GM19452 (cell line): ENCODE results near the gene VSNL1.

Source experiments
- ATAC-seq: cut with Tn5 transposase; IDR thresholded peaks from one replicate; pipeline ENCODE4 v1.9.1; 2021; ENCODE audit not compliant: unreplicated experiment

Gene VSNL1

DNA sequence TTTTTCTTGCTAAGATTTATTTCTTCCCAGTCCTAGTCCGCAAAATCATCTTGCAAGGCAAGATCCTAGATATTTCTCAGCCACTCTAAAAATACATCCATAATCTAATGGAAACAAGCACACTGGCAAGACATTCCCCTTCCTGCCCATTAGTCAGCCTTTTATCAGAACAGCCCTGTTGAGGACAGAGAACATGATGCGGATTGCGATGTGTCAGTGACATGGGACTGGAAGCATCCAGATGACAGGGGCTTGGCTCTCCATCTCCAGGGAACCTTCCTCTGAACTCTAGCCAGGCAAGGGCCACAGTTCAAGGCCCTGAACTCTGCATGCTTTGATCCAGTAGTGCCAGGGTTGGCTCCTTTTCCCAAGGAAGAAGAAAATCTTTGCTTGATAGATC lies 70.0 kb downstream of the VSNL1 start:
- no peak for ATAC-seq

DNA sequence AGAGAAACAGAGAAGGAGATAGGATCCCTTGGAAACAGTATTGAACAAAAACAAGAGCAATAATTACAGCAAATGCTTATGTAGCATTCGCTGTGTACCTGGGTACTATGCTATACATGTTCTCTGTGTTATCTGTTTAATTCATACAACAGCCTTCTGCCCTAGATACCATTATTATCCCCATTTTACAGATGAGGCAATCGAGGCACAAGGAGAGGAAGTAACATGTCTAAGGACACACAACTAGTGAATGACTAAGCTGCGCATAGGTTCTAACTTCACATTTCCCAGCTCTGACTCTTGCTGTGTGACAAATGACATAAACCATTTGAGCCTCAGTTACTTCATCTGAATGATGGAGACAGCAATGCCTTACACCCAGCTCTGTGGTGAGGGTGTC lies 70.5 kb downstream of the VSNL1 start:
- no peak for ATAC-seq

GRCh38 chr2:17614174-17614930 lies 73.9 kb downstream of the VSNL1 start:
- no peak for ATAC-seq

GRCh38 chr2:17615147-17615546 lies 74.7 kb downstream of the VSNL1 start:
- ATAC-seq, result no peak

DNA sequence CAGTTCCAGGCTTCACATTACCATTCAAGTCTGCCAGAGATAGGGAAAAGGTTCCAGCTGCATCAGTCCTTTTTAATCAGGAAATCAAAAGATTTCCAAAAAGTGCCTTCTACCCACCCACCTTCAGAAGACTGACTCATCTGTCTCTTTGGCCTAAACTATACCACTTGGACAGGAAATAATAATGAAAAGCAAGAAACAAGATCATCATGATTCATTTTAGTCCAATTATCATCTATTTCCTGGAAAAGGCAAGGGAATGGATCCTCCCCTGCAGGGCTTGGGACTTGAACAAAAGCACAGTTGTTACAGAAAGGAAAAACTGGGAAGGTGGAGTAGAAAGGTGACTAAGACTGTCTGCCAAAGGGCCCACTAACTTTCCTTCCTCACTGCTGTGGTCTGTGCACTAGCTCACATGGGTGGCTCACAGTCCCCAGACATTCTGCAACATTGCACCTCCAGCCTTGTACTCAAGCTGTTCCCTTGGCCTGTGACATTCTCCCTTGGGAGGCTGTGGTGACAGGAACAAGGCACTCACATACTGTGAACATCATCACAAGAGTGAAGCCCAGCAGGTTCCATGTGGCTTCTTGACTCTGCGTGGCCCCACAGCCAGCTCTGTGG lies 75.3 kb downstream of the VSNL1 start:
- ATAC-seq, result no peak

- ATAC-seq, result no peak
Measured at GRCh38 chr2:17616405-17616804, 75.9 kb downstream of the VSNL1 start.

DNA sequence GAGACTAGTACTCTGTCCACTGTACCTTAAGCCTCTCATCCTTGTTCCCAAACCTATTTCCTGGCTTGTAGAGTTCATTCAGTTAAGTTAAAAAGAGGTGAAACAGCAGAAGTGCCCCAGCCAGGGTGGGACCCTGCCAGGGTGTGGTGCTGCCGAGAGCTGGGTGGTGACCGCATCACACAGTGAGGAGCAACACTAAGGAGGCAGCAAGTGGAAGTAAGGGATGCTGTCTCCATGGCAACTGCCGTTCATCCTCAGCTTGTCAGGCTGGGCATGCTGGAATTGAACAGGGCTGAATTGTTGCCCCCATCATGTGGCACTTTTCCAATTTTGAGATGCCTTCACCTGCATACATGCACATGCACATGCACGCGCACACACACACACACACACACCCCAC lies 77.0 kb downstream of the VSNL1 start:
- no peak for ATAC-seq

GRCh38 chr2:17617955-17618354 lies 77.5 kb downstream of the VSNL1 start:
- no peak for ATAC-seq

DNA sequence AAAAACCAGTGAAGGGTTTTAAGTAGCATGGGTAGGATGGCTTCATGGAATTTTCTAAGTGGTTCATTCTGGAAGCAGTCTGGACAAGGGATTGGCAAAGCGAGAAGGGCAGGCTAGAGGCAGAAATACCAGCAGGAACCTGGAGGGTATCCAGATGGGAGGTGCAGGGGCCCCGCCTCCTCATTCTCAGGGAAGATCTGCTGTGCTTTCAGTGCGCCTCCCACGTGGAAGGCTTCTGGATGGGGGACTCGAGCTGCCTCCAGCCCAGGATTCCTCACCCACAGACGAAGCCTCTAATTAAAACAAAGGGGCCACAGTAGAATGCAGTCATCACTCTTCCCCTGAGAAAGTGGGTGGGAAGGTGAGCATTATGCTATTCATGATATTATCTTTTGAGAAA lies 79.8 kb downstream of the VSNL1 start:
- no peak for ATAC-seq

- ATAC-seq, result no peak
Measured at GRCh38 chr2:17620841-17621240, 80.3 kb downstream of the VSNL1 start.

DNA sequence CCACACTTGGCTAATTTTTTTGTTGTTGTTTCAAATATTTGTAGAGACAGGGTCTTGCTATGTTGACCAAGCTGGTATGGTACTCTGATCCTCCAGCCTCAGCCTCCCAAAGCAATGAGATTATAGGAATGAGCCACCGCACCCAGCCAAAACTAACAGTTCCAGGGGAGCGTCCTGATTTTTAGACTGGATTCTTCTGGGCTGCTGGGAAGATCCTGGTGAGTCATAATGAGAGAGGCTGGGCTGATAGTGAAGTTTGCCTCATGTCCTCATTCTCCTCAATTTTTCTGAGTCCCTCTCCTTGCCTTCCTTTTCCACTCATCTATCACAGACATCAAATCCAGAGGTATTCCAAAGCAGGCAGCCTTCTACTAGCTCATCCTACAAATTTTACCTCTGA lies 81.3 kb downstream of the VSNL1 start:
- ATAC-seq, result no peak

- ATAC-seq, result no peak
Measured at GRCh38 chr2:17625446-17625845, 85.0 kb downstream of the VSNL1 start.

DNA sequence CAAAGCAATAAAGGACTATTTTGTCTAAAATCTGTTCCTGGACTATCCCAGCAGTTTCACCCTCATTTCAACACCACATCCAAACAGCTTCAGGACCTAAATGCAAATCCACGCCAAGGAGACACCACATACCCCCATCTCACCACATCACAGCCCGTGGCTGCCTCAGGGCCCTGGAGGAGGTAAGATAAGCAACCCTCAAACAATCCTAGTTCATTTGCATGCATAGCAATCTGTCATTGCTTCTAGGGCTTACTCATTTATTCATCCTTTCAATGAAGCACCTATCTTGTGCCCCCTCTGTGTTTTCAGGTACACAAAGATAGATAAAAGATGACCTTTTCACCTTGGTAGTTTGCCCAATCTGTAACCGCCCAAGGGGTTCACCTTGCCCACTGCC lies 86.5 kb downstream of the VSNL1 start:
- no peak for ATAC-seq

GRCh38 chr2:17627434-17627833 lies 86.9 kb downstream of the VSNL1 start:
- ATAC-seq, result no peak

- ATAC-seq, result peak; percentile 56
Measured at GRCh38 chr2:17628349-17629261, 88.1 kb downstream of the VSNL1 start.

DNA sequence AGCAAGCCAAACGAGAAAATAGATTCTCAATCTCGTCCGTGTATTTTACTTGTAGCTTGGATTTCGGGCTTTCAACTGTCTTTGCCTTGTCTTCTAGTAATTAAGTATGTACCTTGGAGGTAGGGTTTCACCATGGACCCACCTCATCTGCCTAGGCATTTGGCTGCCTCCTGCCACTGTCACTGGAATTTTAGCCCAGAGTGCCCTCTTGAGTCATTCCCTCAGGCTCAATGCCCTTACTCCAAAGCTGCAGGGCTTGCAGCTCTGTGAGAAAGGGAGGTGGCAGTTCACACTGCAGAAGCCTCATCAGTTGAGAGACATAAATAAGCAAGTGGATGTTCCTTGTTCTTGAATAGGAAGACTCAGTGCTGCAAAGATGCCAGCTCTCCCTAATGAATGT lies 89.6 kb downstream of the VSNL1 start:
- no peak for ATAC-seq

GRCh38 chr2:17634997-17635396 lies 94.5 kb downstream of the VSNL1 start:
- no peak for ATAC-seq

DNA sequence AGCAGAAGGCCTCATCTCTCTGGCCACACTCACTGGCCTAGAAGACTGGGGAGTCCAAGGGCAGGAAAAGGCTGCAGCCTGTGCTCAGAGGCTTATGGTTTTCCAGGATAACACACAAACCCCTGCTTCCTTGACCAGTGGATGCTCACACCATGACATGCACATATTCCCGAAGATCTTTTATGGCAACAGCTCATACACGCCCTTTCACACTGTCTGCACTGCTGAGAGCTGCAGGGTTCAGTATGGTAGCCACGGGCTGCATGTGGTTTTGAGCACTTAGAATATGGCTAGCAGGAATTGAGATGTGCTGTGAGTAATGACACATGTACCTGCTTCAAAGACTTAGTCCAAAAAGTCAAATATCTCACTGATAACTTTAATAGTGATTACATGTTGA lies 95.8 kb downstream of the VSNL1 start:
- ATAC-seq, result no peak

DNA sequence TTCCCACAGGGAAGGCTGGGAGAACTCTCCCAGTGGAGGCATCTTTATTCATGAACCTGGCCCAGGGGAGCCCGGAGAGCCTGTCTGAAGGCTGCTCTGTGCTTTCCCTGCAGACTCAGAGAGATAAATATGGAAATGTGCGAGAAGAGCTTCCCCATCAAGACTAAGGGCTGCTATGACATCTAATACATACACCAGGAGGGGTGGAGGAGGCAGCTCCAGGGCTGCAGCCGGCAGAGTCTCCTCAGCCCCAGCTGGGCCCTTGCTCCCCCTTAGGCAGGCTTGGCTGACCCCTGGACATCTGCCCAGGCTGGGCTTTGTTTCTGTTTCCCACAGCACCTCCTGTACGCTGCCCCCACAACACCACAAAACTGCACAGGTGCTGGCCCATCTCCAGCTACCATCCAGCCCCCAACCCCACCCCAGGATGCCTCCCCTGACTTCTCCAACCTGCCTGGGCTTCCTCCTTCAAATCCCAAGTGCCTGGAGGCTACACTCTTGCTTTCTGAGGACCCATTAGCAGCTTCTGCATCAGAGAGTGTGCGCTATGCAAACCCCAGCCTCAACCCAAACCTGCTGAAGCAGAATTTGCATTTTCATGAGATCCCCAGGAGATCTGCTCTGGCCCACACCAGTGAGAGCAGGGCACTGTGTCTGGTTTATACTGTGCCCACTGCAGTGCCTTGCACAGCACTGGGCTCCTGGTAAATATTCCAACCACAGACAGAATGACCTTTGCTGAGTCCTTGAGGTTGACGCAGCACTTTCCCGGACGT lies 96.8 kb downstream of the VSNL1 start:
- ATAC-seq, result no peak

DNA sequence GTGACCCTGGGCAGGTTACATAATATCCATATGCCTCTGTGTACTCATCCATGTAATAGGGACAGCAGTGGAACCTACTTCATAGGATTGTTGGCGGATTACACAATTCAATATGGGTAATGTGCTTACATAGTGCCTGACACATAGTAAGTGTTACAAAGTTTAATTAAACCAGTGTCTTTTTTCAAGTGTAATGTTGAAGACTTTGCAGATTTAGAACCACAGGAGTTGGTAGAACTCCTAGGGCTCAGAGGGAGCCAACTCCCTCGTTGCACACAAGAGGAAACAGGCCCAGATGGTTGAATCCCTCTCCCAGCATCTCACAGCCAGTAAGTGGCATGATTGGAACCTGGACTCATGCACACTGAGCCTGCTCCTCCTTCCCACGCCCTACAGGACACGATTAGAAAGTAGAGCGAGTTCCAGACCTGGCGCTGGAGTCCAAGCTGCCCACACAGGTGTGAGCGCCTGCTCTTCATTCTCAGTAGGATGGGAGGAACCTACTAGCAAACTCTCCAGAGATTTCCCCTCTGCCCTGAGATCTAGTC lies 97.8 kb downstream of the VSNL1 start:
- no peak for ATAC-seq

DNA sequence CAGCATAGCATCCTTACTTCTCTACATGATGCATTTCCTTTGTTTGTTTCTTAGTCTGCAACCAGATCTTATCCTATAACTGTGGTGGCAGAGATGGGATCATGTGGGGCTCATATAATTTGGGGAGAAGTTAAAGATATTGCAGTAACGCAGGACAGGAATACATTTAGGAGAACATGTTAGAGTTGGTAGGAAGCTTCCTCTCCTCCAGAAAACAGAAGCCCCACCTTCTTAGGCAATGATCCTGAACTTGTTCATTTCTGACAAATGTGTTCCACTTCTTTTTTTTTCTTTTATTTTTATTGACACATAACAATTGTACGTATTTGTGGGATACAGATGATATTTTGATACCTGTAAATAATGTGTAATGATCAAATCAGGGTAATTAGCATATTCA lies 99.9 kb downstream of the VSNL1 start:
- ATAC-seq, result no peak
